ENCODE results near the gene FAM118A. TPM values are rescaled to one million over a fixed set of nuclear protein-coding genes. Genes with fewer than 3 reads are reported as not detected.
"Not testable (repeated sequence)": the region's sequence is repeated elsewhere in the genome, so short reads cannot be mapped to it uniquely, and the experiment has no call there.

Gene FAM118A
- total and polyA plus RNA-seq, 11 donors: 4.0 to 46.8 (median 15.0) TPM

DNA sequence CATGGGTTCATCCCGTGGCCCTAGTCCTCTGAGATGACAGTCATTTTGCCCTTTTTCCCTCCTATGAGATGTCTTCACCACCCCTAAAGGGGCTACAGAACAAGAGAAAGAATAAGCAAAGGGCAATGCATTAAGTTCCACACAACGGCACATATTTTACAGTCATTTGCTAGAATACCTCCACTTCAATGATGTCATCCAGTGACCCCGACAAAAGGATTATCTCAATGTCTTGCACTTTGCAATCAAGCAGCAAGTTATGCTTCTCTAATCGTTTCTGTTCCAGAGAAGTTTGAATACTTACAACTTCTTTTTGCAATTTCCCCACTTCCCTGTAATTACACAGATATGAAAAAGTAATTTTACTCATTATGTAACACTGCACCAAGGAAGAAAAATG is 49.9 kb downstream of the FAM118A start:
- H3K27ac ChIP-seq: no peak overlapping the region
- DNase-seq (no peak), ATAC-seq (no peak)
- intact Hi-C loops (cut with DNase I): no loop called here
- peaks cover 0 to 3% (median 0%) of the 10 kb centered on the region in 9 donors for H3K27me3 ChIP-seq
- no peak for TF ChIP-seq POLR2A (IDR thresholded peaks at IDR 0.05)
- no peak for TF ChIP-seq CTCF (IDR thresholded peaks at IDR 0.05)
- 52 to 67% (median 61%) methylated on average over 4 of the region's 4 CpGs for WGBS, 4 donors
- no peaks in the 10 kb centered on the region for H3K36me3 ChIP-seq
- H3K9me3 ChIP-seq: no peaks in the 10 kb centered on the region
- no peak overlapping the region for H3K4me3 ChIP-seq
- no peaks in the 10 kb centered on the region for H3K4me1 ChIP-seq

DNA sequence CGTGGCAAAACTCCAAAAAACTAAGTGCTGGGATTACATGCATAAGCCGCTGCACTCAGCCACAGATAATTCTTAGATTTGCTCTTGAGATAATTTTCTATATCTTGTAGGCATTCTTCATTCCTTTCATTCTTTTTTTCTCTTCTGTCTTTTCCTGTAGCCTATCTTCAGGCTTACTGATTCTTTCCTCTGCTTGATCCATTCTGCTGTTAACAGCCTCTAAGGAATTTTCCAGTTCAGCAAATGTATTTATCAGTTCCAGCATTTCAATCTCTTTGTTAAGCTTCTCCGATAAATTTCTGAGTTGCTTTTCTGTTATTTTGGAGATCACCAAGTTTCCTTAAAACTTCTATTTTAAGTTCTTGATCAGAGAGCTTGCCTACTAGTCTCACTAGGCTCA is 57.0 kb downstream of the FAM118A start:
- ATAC-seq: no peak
- Histone ChIP-seq H3K4me1 (no peaks in the 10 kb centered on the region), H3K27ac (no peak overlapping the region), H3K27me3 (peaks cover 0 to 3% (median 0%) of the 10 kb centered on the region in 9 donors), H3K36me3 (no peaks in the 10 kb centered on the region), H3K9me3 (peaks cover 0 to 24% (median 12%) of the 10 kb centered on the region in 12 donors), H3K4me3 (no peak overlapping the region)
- no peak for DNase-seq
- 79 to 88% (median 85%) methylated on average over 3 of the region's 3 CpGs for WGBS, 4 donors
- intact Hi-C loops (cut with DNase I): no loop called here
- TF ChIP-seq POLR2A (IDR thresholded peaks at IDR 0.05) (no peak), CTCF (IDR thresholded peaks at IDR 0.05) (no peak)

DNA sequence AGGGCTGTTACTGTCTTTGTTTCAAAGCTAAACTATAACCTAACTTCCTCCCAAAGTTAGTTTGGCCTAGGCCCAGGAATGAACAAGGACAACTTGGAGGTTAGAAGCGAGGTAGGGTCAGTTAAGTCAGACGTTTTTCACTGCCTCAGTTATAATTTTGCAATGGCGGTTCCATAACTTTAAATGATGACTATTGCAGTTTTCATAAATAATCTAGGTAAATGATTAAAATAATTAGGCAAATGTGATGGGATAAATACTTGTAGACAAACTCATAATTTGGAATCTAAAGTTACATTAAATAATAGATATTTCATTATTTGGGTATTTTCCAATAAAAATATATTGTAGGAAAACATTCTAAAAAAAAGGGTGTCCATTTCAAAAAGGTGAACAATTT is 63.9 kb downstream of the FAM118A start:
- DNase-seq; intact Hi-C loops (cut with DNase I); ATAC-seq; H3K9me3 ChIP-seq; H3K4me3 ChIP-seq; H3K27ac ChIP-seq; H3K27me3 ChIP-seq; H3K36me3 ChIP-seq; H3K4me1 ChIP-seq: not testable (repeated sequence)
- 83 to 90% (median 85%) methylated on average over 3 of the region's 3 CpGs for WGBS, 4 donors

DNA sequence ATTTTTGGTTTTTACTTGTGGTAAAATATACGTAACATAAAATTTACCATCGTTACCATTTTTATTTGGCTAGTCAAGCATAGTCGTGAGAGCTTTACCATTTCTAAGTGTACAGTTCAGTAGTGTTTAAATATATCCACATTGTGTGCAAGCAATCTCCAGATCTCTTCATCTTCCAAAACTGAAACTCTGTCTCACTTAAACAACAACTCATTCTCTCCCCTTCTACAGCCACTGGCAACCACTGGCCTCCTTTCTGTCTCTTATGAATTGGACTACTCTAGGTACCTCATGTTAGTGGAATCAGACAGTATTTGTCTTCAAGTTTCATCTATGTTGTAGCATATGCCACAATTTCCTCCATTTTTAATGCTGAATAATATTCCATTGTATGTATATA is 66.3 kb downstream of the FAM118A start:
- intact Hi-C loops (cut with DNase I): no loop called here
- Histone ChIP-seq H3K9me3 (no peaks in the 10 kb centered on the region), H3K27me3 (no peaks in the 10 kb centered on the region), H3K27ac (no peak overlapping the region), H3K36me3 (no peaks in the 10 kb centered on the region), H3K4me1 (peaks cover 0 to 9% (median 0%) of the 10 kb centered on the region in 12 donors), H3K4me3 (no peak overlapping the region)
- DNase-seq: no peak
- 77 to 95% (median 93%) methylated on average over 3 of the region's 3 CpGs for WGBS, 4 donors
- no peak for TF ChIP-seq POLR2A (IDR thresholded peaks at IDR 0.05)
- TF ChIP-seq CTCF (IDR thresholded peaks at IDR 0.05): no peak
- no peak for ATAC-seq

DNA sequence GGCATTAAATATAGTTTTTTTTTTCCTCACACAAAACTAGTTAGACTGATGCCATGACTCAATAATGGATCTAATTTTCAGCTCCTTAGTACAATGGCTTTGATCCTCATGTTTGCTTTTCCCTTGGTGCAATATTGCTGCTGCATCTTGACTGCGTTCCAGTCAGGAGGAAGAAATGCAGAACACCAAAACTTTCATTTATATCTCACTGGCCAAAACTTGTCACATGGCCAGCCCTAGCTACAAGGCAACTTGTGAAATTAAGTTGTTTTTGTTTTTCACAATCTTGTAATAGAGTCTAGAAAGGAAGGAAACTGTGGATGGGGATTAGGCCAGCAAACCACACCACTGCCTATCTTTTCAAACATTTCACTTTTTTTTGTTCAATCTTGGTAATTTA is 67.0 kb downstream of the FAM118A start:
- H3K4me1 ChIP-seq: peaks cover 0 to 9% (median 0%) of the 10 kb centered on the region in 12 donors
- intact Hi-C loops (cut with DNase I): no loop called here
- no peak overlapping the region for H3K4me3 ChIP-seq
- TF ChIP-seq CTCF (IDR thresholded peaks at IDR 0.05) (no peak), POLR2A (IDR thresholded peaks at IDR 0.05) (no peak)
- no peaks in the 10 kb centered on the region for H3K36me3 ChIP-seq
- DNase-seq (peak in 2 of 5 donors; percentile 11 to 47), ATAC-seq (no peak)
- no peaks in the 10 kb centered on the region for H3K9me3 ChIP-seq
- 61 to 79% (median 65%) methylated on average over 1 of the region's 1 CpG for WGBS, 4 donors
- H3K27ac ChIP-seq: no peak overlapping the region
- no peaks in the 10 kb centered on the region for H3K27me3 ChIP-seq
